Measurements from ENCODE around the gene VAT1L.
A peak's percentile ranks its signal among the peaks of the same experiment; 100 is the strongest.

VAT1L gene

DNA sequence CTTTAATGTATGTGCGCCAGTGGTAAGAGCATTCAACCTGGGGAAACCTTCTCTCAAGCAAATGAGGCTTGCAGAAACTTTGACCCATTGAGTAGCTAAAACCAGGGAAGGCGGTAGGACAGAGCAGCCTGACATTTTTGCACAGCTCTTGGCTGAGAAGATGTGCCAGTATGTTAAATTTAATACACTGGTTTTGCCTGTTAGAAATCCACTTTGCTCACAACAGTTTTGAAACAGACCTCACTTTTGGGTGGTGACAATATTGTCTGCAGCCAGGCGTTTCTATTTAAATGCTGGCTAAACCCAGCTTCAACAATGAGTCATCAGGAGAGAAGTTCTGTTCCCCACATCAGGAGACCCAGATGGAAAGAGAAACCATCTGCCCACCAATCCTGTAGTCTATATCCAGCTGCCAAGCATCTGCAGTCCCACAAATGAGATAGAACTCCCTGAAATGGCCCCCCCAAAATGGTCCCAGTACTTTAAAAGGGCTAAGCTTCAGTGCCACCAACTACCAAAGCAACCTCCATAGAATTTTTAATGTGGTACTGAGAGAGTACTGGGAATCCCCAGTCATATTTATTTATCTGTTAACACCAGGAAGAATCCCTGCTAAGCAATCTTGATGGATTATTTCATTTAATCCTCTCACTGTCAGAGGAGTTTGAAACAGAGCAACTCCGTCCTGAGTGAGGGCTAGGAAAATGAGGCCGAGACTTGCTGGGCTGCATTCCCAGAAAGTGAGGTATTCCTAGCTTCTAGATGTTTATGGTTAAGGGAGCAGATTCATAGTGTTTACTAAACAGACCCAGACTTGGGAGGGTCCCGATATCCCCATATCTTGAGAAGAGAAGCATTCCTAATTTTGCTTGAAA lies 205.0 kb downstream of the VAT1L start:
- TF ChIP-seq, protein P1, sequence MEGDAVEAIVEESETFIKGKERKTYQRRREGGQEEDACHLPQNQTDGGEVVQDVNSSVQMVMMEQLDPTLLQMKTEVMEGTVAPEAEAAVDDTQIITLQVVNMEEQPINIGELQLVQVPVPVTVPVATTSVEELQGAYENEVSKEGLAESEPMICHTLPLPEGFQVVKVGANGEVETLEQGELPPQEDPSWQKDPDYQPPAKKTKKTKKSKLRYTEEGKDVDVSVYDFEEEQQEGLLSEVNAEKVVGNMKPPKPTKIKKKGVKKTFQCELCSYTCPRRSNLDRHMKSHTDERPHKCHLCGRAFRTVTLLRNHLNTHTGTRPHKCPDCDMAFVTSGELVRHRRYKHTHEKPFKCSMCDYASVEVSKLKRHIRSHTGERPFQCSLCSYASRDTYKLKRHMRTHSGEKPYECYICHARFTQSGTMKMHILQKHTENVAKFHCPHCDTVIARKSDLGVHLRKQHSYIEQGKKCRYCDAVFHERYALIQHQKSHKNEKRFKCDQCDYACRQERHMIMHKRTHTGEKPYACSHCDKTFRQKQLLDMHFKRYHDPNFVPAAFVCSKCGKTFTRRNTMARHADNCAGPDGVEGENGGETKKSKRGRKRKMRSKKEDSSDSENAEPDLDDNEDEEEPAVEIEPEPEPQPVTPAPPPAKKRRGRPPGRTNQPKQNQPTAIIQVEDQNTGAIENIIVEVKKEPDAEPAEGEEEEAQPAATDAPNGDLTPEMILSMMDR (IDR thresholded peaks at IDR 0.05) = no peak
- TF ChIP-seq ZFX (IDR thresholded peaks at IDR 0.05; ENCODE audit: borderline replicate concordance) = no peak
- H3K27ac ChIP-seq = no peak overlapping the region

DNA sequence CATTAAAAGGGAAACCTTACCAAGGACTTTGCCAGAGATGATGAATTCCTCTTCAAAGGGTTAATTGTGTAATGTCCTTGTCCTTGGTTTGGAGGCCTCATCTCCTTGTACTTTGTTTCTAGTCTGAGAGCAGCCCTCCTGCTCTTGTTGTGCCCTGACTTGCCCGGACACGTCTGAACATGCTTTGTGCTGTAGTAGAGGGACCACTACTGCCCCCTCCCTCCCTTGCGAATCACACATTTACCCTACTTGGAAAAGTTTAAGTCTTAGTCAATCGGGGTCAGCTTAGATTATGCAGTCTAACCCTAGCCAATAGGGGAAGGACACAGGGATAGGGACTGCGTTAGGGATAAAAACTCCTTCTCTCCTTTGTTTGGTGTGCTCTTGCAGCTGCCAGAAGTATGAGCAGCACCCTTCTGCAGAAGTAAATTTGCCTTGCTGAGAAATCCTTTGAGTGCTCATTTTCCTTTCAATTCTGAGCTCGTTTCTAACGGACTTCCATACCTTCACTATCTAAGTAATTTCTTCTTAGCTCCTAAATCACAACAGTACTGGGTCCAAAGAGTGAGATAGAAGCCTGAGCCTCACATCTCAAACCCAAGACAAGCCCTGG lies 207.6 kb downstream of the VAT1L start:
- no peak for TF ChIP-seq ZFX (IDR thresholded peaks at IDR 0.05; ENCODE audit: borderline replicate concordance)
- TF ChIP-seq, protein P1 (IDR thresholded peaks at IDR 0.05) = no peak
- H3K27ac ChIP-seq = no peak overlapping the region

DNA sequence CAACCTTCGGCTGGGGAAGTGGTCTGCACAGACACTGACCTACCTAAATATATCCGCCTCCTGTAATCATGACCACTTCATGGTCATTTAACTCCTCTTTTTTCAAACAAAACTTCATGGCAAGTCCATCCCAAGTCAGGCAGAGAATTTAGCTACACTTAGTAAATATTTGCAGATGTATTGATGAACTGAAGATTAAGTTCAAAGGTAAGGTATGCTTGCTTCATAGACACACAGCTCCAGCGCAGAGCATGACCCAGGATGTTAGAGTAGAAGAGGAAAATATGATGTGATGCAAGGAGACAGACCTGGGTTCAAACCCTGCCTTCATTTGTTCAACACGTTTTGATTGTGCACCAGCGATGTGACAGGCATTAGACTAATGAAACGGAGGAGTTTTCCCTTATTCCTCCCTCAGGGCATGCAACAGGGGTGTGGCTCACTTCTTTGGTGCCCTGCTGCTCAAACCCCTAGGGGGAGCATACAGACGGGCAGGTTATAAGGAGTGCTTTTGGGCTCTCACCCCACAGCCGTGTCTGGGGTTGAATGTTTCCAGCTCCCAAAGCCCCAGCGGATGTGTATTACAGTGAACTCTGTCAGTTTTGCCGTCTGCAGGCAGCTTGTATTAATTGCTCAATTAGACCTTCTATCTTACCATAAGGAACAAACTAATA lies 210.1 kb downstream of the VAT1L start:
- TF ChIP-seq ZFX (IDR thresholded peaks at IDR 0.05; ENCODE audit: borderline replicate concordance) = no peak
- TF ChIP-seq, protein P1 (IDR thresholded peaks at IDR 0.05) = no peak
- H3K27ac ChIP-seq = no peak overlapping the region

DNA sequence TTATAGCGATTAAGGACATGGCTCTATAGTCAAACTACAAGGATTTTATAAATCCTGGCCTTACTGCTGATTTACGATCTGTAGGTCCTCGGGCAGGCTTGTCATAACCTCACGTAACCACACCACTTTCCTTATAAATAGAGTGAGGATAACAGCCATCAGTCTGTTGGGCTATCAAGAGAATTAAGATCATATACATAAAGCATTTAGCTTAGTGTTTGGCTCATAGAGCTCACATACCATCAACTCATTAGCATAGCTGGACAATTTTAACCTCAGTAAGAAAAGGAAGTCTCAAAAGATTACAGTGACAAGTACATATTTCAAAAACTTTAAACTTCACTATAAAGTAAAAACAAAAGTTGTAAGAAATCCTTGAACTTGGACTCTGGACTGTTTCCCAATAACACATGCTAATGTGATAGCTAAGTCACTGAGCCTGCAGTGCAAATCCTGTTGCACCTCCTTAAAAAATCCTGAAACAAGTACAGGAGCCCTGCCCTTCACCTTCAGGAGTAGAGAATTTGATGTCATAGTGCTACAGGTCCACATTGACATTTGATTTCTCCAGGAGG lies 213.2 kb downstream of the VAT1L start:
- H3K27ac ChIP-seq = no peak overlapping the region
- TF ChIP-seq, protein P1 (IDR thresholded peaks at IDR 0.05) = no peak
- TF ChIP-seq ZFX (IDR thresholded peaks at IDR 0.05; ENCODE audit: borderline replicate concordance) = no peak

GRCh38 chr16:78002915-78003538 lies 214.7 kb downstream of the VAT1L start:
- H3K27ac ChIP-seq = no peak overlapping the region
- TF ChIP-seq, protein P1 (IDR thresholded peaks at IDR 0.05) = peak; percentile 98
- no peak for TF ChIP-seq ZFX (IDR thresholded peaks at IDR 0.05; ENCODE audit: borderline replicate concordance)

GRCh38 chr16:78004517-78004916 lies 216.2 kb downstream of the VAT1L start:
- TF ChIP-seq ZFX (IDR thresholded peaks at IDR 0.05; ENCODE audit: borderline replicate concordance) = no peak
- TF ChIP-seq, protein P1 (IDR thresholded peaks at IDR 0.05) = no peak
- H3K27ac ChIP-seq = no peak overlapping the region

Measured in 22Rv1 (cell line).